Adrenal gland (tissue), 5 donors: Measurements from ENCODE around the gene TTLL1.

Experiments used
- POLR2A ChIP-seq, 2 donors: fragments of 450-650 bp; IDR thresholded peaks; one replicate each; pipeline ENCODE4 v1.6.1; 2017; ENCODE audit warnings: antibody characterized with exemption in 2 of 2, mild to moderate bottlenecking in 2 of 2, moderate library complexity in 1 of 2
- TF ChIP-seq, protein P1 (sequence below), 6 experiments: fragments of 450-650 bp in 4 of 6; fragments of 200-600 bp in 2 of 6; sonication (generic) in 1 of 6; IDR thresholded peaks; 1 replicate in 5 of 6; 2 replicates in 1 of 6; pipeline versions ENCODE4 v1.5.1 to v1.8.0; 2016 to 2021; ENCODE audit warnings: antibody characterized with exemption in 6 of 6, mild to moderate bottlenecking in 2 of 6, moderate library complexity in 1 of 6
- donor health status: DM: no; HTN: no; CAD: no.

DNA sequence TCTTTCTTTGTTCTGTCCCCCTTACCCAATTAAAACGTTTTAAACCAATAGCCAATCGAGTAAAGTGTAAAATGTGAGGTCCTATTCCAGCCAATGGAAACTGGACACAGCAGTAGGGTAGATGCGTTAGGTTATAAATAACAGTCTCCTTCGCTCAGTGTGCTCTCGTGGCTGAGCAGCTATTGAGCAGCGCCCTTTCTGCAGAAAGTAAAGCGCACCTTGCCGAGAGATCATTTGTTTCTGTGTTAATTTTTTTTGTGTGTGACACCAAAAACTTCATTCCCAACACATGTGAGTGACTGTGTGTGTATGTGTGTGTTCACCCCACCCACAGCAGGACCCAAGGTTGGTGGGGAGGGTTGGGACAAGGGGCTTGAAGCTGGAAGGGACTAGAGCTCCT is 7.2 kb upstream of the TTLL1 start:
- TF ChIP-seq, protein P1, sequence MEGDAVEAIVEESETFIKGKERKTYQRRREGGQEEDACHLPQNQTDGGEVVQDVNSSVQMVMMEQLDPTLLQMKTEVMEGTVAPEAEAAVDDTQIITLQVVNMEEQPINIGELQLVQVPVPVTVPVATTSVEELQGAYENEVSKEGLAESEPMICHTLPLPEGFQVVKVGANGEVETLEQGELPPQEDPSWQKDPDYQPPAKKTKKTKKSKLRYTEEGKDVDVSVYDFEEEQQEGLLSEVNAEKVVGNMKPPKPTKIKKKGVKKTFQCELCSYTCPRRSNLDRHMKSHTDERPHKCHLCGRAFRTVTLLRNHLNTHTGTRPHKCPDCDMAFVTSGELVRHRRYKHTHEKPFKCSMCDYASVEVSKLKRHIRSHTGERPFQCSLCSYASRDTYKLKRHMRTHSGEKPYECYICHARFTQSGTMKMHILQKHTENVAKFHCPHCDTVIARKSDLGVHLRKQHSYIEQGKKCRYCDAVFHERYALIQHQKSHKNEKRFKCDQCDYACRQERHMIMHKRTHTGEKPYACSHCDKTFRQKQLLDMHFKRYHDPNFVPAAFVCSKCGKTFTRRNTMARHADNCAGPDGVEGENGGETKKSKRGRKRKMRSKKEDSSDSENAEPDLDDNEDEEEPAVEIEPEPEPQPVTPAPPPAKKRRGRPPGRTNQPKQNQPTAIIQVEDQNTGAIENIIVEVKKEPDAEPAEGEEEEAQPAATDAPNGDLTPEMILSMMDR (IDR thresholded peaks at IDR 0.05): no peak
- TF ChIP-seq POLR2A (IDR thresholded peaks at IDR 0.05): no peak
